ENCODE results near the gene RNF14.

DNA sequence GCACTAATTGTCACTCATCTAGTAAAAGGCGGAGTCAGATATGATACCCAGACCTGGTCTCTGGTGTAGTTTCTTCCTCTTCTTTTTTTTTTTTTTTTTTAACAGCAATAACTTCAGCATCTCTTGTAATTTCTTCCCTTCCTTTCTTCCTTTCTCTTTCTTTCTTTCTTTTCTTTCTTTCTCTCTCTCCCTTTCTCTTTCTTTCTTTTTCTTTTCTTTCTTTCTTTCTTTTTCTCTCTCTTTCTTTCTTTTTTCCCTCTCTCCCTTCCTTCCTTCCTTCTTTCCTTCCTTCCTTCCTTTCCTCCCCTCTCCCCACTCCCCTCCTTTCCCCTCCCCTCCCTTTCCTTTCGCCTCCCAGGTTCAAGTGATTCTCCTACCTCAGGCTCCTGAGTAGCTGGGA, 69.8 kb downstream of the RNF14 start:
- TF ChIP-seq ZNF530 (tag by site-specific recombination; IDR thresholded peaks at IDR 0.05; ENCODE audit: low read depth) = no peak
- TF ChIP-seq, protein P1, sequence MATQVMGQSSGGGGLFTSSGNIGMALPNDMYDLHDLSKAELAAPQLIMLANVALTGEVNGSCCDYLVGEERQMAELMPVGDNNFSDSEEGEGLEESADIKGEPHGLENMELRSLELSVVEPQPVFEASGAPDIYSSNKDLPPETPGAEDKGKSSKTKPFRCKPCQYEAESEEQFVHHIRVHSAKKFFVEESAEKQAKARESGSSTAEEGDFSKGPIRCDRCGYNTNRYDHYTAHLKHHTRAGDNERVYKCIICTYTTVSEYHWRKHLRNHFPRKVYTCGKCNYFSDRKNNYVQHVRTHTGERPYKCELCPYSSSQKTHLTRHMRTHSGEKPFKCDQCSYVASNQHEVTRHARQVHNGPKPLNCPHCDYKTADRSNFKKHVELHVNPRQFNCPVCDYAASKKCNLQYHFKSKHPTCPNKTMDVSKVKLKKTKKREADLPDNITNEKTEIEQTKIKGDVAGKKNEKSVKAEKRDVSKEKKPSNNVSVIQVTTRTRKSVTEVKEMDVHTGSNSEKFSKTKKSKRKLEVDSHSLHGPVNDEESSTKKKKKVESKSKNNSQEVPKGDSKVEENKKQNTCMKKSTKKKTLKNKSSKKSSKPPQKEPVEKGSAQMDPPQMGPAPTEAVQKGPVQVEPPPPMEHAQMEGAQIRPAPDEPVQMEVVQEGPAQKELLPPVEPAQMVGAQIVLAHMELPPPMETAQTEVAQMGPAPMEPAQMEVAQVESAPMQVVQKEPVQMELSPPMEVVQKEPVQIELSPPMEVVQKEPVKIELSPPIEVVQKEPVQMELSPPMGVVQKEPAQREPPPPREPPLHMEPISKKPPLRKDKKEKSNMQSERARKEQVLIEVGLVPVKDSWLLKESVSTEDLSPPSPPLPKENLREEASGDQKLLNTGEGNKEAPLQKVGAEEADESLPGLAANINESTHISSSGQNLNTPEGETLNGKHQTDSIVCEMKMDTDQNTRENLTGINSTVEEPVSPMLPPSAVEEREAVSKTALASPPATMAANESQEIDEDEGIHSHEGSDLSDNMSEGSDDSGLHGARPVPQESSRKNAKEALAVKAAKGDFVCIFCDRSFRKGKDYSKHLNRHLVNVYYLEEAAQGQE (tag by site-specific recombination; IDR thresholded peaks at IDR 0.05) = no peak
- TF ChIP-seq ZNF624 (tag by site-specific recombination; IDR thresholded peaks at IDR 0.05) = no peak
- TF ChIP-seq ZBTB10 (tag by site-specific recombination; IDR thresholded peaks at IDR 0.05) = no peak
- TF ChIP-seq ZNF416 (tag by site-specific recombination; IDR thresholded peaks at IDR 0.05) = no peak
- TF ChIP-seq ZFP3 (tag by site-specific recombination; IDR thresholded peaks at IDR 0.05; ENCODE audit: low read depth) = no peak
- TF ChIP-seq, protein P2, sequence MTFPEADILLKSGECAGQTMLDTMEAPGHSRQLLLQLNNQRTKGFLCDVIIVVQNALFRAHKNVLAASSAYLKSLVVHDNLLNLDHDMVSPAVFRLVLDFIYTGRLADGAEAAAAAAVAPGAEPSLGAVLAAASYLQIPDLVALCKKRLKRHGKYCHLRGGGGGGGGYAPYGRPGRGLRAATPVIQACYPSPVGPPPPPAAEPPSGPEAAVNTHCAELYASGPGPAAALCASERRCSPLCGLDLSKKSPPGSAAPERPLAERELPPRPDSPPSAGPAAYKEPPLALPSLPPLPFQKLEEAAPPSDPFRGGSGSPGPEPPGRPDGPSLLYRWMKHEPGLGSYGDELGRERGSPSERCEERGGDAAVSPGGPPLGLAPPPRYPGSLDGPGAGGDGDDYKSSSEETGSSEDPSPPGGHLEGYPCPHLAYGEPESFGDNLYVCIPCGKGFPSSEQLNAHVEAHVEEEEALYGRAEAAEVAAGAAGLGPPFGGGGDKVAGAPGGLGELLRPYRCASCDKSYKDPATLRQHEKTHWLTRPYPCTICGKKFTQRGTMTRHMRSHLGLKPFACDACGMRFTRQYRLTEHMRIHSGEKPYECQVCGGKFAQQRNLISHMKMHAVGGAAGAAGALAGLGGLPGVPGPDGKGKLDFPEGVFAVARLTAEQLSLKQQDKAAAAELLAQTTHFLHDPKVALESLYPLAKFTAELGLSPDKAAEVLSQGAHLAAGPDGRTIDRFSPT (tag by site-specific recombination; IDR thresholded peaks at IDR 0.05) = no peak
- no peak for TF ChIP-seq TCF7L2 (IDR thresholded peaks at IDR 0.05; ENCODE audit: borderline replicate concordance, low read depth, low read length)
- TF ChIP-seq CTCF (tag by site-specific recombination; IDR thresholded peaks at IDR 0.05) = no peak
- TF ChIP-seq, protein P3, sequence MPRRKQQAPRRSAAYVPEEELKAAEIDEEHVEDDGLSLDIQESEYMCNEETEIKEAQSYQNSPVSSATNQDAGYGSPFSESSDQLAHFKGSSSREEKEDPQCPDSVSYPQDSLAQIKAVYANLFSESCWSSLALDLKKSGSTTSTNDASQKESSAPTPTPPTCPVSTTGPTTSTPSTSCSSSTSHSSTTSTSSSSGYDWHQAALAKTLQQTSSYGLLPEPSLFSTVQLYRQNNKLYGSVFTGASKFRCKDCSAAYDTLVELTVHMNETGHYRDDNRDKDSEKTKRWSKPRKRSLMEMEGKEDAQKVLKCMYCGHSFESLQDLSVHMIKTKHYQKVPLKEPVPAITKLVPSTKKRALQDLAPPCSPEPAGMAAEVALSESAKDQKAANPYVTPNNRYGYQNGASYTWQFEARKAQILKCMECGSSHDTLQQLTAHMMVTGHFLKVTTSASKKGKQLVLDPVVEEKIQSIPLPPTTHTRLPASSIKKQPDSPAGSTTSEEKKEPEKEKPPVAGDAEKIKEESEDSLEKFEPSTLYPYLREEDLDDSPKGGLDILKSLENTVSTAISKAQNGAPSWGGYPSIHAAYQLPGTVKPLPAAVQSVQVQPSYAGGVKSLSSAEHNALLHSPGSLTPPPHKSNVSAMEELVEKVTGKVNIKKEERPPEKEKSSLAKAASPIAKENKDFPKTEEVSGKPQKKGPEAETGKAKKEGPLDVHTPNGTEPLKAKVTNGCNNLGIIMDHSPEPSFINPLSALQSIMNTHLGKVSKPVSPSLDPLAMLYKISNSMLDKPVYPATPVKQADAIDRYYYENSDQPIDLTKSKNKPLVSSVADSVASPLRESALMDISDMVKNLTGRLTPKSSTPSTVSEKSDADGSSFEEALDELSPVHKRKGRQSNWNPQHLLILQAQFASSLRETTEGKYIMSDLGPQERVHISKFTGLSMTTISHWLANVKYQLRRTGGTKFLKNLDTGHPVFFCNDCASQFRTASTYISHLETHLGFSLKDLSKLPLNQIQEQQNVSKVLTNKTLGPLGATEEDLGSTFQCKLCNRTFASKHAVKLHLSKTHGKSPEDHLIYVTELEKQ (tag by site-specific recombination; IDR thresholded peaks at IDR 0.05; ENCODE audit: borderline replicate concordance) = no peak
- TF ChIP-seq SP2 (tag by site-specific recombination; IDR thresholded peaks at IDR 0.05) = no peak
- TF ChIP-seq ZNF704 (tag by site-specific recombination; IDR thresholded peaks at IDR 0.05) = no peak

Measured in HEK293 (cell line).